Measurements from ENCODE around the gene ANKRD24.

DNA sequence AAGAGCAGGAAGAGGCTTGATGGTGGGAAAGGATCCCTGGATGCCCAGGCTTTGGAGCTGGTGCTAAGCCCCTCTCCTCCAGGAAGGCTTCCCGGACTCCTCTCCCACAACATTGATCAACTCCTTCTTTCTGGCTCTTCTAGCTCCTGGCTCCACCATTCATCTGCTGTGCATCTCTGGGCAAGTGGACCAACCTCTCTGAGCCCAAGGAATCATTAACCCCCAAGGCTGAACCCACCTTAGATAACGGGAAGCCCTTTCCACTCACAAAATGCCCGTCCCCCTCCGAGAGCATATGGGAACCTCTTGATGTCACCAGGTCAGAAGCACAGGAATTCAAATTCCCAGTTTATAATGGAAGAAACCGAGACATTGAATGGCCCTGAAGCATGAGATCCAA lies 5.3 kb upstream of the ANKRD24 start:
- TF ChIP-seq CTCF (conservative IDR thresholded peaks at IDR 0.05; ENCODE audit: low read length) (no peak), EZH2phosphoT487 (IDR thresholded peaks at IDR 0.05; ENCODE audit: borderline replicate concordance, low read depth, low read length) (no peak)

Data from OCI-LY7 (cell line).